HepG2 (cell line): ENCODE data around the gene CTPS2. TPM values are rescaled to one million over a fixed set of nuclear protein-coding genes. Genes with fewer than 3 reads are reported as not detected.

Experiments used
- ATAC-seq: fragments of 200-7000 bp; cut with Tn5 transposase; 3 replicates; pipeline ENCODE4 v1.9.1; 2020; ENCODE audit warnings: mild to moderate bottlenecking, moderate library complexity
- BruUV-seq: library from RNA; stranded (reverse); fragments of 400-500 nt; replicated peaks from 2 replicates; lab custom pipeline; 2021; lab: Mats Ljungman, UMichigan
- CTCF ChIA-PET: fragments of 300-600 bp; formaldehyde crosslinking; extraction: SDS; loops from one replicate; lab custom pipeline; 2021; ENCODE audit warnings: low total read pairs, inconsistent platforms, low intra/inter-chr PET ratio; lab: Yijun Ruan, JAX
- POLR2A ChIA-PET: fragments of 350-600 bp; sonication (Branson Sonifier 250); formaldehyde crosslinking; loops from one replicate; lab custom pipeline; 2020; ENCODE audit warnings: antibody characterized with exemption, inconsistent platforms; lab: Yijun Ruan, JAX
- DNase-seq: peaks from one replicate; pipeline ENCODE4 v3.0.0-alpha.2; 2015; ENCODE audit warnings: low spot score
- FAIRE-seq: peaks from 3 replicates; lab custom pipeline; 2011; peaks lifted over from hg19 to GRCh38; lab: Jason Lieb, UNC
- H2AFZ ChIP-seq: one replicate; pipeline ENCODE4 v1.6.1; 2011; ENCODE audit warnings: low read length, inconsistent platforms
- H3K27ac ChIP-seq: fragments of 300-600 bp; 3 replicates; pipeline ENCODE4 v1.8.0; 2011; ENCODE audit warnings: mixed run types, mild to moderate bottlenecking, mixed read lengths, low read length, inconsistent platforms; ENCODE audit not compliant: insufficient read depth; ENCODE audit errors: extremely low read length
- H3K27me3 ChIP-seq, 2 experiments: fragments of 200-600 bp in 1 of 2; 2 replicates in 1 of 2; 3 replicates in 1 of 2; pipeline versions ENCODE4 v1.6.0 to v1.8.0; 2011; ENCODE audit warnings: low read length in 2 of 2, mild to moderate bottlenecking in 2 of 2, moderate library complexity in 2 of 2, inconsistent platforms in 1 of 2; ENCODE audit not compliant: insufficient read depth in 2 of 2, control insufficient read depth in 1 of 2
- H3K36me3 ChIP-seq, 2 experiments: fragments of 200-600 bp in 1 of 2; replicated peaks in 1 of 2; 2 replicates in 1 of 2; 3 replicates in 1 of 2; pipeline versions ENCODE4 v1.5.1 to v1.8.0; 2011; ENCODE audit warnings: low read length in 2 of 2, inconsistent platforms in 1 of 2; ENCODE audit not compliant: insufficient read depth in 2 of 2, control insufficient read depth in 1 of 2
- H3K4me1 ChIP-seq: 2 replicates; pipeline ENCODE4 v1.5.1; 2012; ENCODE audit warnings: low read length, inconsistent platforms; ENCODE audit not compliant: insufficient read depth
- H3K4me2 ChIP-seq: 2 replicates; pipeline ENCODE4 v1.6.0; 2011; ENCODE audit warnings: low read depth, low read length, inconsistent platforms
- H3K4me3 ChIP-seq, 3 experiments: fragments of 200-600 bp in 1 of 3; sonication (generic), shearing (Covaris generic) in 1 of 3; replicated peaks in 1 of 3; 2 replicates each; pipeline ENCODE4 v1.5.1; 2011 to 2016; ENCODE audit warnings: low read length in 3 of 3, inconsistent platforms in 2 of 3, low read depth in 2 of 3, mild to moderate bottlenecking in 2 of 3, control low read depth in 1 of 3, mixed read lengths in 1 of 3; ENCODE audit not compliant: insufficient read depth in 1 of 3
- H3K79me2 ChIP-seq: one replicate; pipeline ENCODE4 v1.6.1; 2011; ENCODE audit warnings: low read length, inconsistent platforms; ENCODE audit not compliant: insufficient read depth
- H3K9ac ChIP-seq: 2 replicates; pipeline ENCODE4 v1.6.0; 2011; ENCODE audit warnings: mild to moderate bottlenecking, low read depth, low read length, inconsistent platforms; ENCODE audit not compliant: insufficient read depth
- H3K9me3 ChIP-seq: 2 replicates; pipeline ENCODE4 v1.5.1; 2012; ENCODE audit warnings: mild to moderate bottlenecking, low read length
- H4K20me1 ChIP-seq: 2 replicates; pipeline ENCODE4 v1.6.0; 2011; ENCODE audit warnings: inconsistent platforms, mild to moderate bottlenecking, low read length, moderate library complexity; ENCODE audit not compliant: insufficient read depth
- ADNP ChIP-seq: sonication (generic); formaldehyde crosslinking; IDR thresholded peaks from 2 replicates; pipeline ENCODE4 v1.4.0; 2020; ENCODE audit warnings: missing genetic modification reagents
- ETV5 ChIP-seq: IDR thresholded peaks from 2 replicates; pipeline ENCODE4 v1.6.1; 2018; ENCODE audit warnings: missing biosample characterization, missing genetic modification reagents, inconsistent platforms, borderline replicate concordance
- LCORL ChIP-seq, 2 experiments: fragments of 450-650 bp in 1 of 2; sonication (generic) in 1 of 2; formaldehyde crosslinking in 1 of 2; IDR thresholded peaks; 2 replicates each; pipeline versions ENCODE4 v1.5.0 to v1.6.1; 2017 to 2020; ENCODE audit warnings: antibody characterized with exemption in 1 of 2, missing genetic modification reagents in 1 of 2
- ZNF605 ChIP-seq: sonication (generic); formaldehyde crosslinking; IDR thresholded peaks from 2 replicates; pipeline ENCODE4 v1.8.0; 2022; ENCODE audit warnings: mild to moderate bottlenecking, missing genetic modification reagents
- whole genome bisulfite sequencing: methylation state at CpG from one replicate; pipeline ENCODE4 v1.1.6; 2017; ENCODE audit warnings: low lambda C conversion rate; 5-methylcytosine and 5-hydroxymethylcytosine counted together
- in situ Hi-C: cut with HindIII; loops from 2 replicates; pipeline ENCODE4 v1.10.0; 2017; ENCODE audit warnings: low pct_unique_long_range_greater_than_20kb; ENCODE audit not compliant: extremely low pct_ligation_motif_present
- intact Hi-C: fragments of 100-400 bp; cut with micrococcal nuclease; formaldehyde crosslinking; loops from one replicate; pipeline ENCODE4 v1.10.0; 2022; ENCODE audit not compliant: unreplicated experiment
- polyA plus RNA-seq, 8 experiments: library from polyadenylated mRNA; depleted of rRNA in 3 of 8; stranded (reverse) in 7 of 8; unstranded in 1 of 8; fragments of >200 nt; fragmentation: Illumina TruSeq in 4 of 8; extraction: Trizol in 4 of 8; gene quantifications; 2 replicates each; pipeline versions ENCODE4 v1.2.1 to v1.2.3, GENCODE V29; 2011 to 2016; ENCODE audit warnings: low read depth in 4 of 8, missing spikeins in 1 of 8, mixed read lengths in 1 of 8; ENCODE audit not compliant: insufficient read depth in 1 of 8
- total RNA-seq, 5 experiments: library from RNA; depleted of rRNA; stranded (reverse); fragments of >200 nt; fragmentation: Illumina TruSeq; extraction: Trizol; gene quantifications; 2 replicates each; pipeline ENCODE4 v1.2.3, GENCODE V29; 2016; ENCODE audit warnings: low read depth in 1 of 5
- TF ChIP-seq, protein P1 (sequence below): IDR thresholded peaks from 2 replicates; pipeline ENCODE4 v1.6.1; 2012; ENCODE audit warnings: inconsistent platforms
- TF ChIP-seq, protein P2 (sequence below), 2 experiments: sonication (generic) in 1 of 2; formaldehyde crosslinking in 1 of 2; IDR thresholded peaks; 2 replicates each; pipeline versions ENCODE4 v1.6.1 to v1.9.0; 2014 to 2022; ENCODE audit warnings: antibody characterized with exemption in 1 of 2, borderline replicate concordance in 1 of 2, inconsistent platforms in 1 of 2, low read depth in 1 of 2, missing genetic modification reagents in 1 of 2

CTPS2 gene
- total and polyA plus RNA-seq, 2 of the 13 experiments (the other 11 are each of a cell fraction or from before 2014, with no cell fraction given): 10.3 to 26.1 TPM

DNA sequence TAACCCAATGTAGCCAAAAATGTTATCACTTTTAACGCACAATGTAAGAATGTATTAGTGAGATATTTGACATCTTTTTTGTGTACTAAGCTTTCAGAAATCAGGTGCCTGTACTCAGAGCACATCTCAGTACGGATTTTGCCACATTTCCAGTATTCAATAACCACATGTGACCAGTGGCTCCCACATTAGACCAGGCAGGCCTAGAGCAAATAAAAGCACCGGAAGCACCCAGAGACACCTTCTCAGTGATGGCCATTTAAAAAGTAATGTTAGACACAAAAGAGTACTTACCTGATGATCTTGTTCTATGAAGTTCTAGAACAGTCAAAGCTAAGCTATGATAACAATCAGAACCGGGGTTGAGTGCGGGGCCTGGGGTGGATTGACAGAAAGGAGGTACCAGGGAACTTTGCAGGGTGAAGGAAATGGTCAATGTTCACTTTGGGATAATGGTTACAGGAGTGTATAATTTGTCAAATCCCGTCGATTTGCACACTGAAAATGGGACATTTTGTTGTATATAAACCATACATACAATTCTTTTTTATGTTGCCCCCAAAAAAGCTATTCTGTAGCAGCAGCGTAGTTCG, 1.2 kb downstream of the CTPS2 start:
- ChIA-PET POLR2A (interaction anchor here (1.7 to 2.4 kb wide), 4 partner anchors 8 to 60 kb away, joined by 5 to 23 read pairs (median 9); partner anchors contain the start of gene SYAP1), CTCF (no interaction called here)
- peak; percentile 78 for FAIRE-seq
- Histone ChIP-seq H3K79me2 (peaks cover 8% of the 10 kb centered on the region), H3K4me3 (peak overlapping the region; percentile 77 to 81 (median 77)), H4K20me1 (no peaks in the 10 kb centered on the region), H3K36me3 (no peaks in the 10 kb centered on the region), H3K9ac (peak overlapping the region; percentile 80), H3K27ac (peak overlapping the region; percentile 90), H3K27me3 (no peaks in the 10 kb centered on the region; a peak in 1 of 5 replicates), H3K4me2 (peak overlapping the region; percentile 80), H2AFZ (no peak overlapping the region), H3K4me1 (peaks cover 32% of the 10 kb centered on the region), H3K9me3 (no peaks in the 10 kb centered on the region)
- no TSS peak for BruUV-seq
- in situ Hi-C loops: no loop called here
- ATAC-seq: peak; percentile 36
- TF ChIP-seq, protein P1, sequence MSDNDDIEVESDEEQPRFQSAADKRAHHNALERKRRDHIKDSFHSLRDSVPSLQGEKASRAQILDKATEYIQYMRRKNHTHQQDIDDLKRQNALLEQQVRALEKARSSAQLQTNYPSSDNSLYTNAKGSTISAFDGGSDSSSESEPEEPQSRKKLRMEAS: 0 out of 2 replicates have a peak, but pooled peaks have one; percentile 41
- TF ChIP-seq ETV5: peak; percentile 63; the same call in 1 of the 2 replicates
- no peak for TF ChIP-seq ADNP (CRISPR knock-in tag)
- 0 out of 2 replicates have a peak, but pooled peaks have one; percentile 30 for TF ChIP-seq ZNF605
- TF ChIP-seq LCORL (IDR thresholded peaks at IDR 0.05): no peak
- 0 out of 2 replicates have a peak, but pooled peaks have one; percentile 21 for TF ChIP-seq LCORL (CRISPR knock-in tag; IDR thresholded peaks at IDR 0.05)
- TF ChIP-seq, protein P2, sequence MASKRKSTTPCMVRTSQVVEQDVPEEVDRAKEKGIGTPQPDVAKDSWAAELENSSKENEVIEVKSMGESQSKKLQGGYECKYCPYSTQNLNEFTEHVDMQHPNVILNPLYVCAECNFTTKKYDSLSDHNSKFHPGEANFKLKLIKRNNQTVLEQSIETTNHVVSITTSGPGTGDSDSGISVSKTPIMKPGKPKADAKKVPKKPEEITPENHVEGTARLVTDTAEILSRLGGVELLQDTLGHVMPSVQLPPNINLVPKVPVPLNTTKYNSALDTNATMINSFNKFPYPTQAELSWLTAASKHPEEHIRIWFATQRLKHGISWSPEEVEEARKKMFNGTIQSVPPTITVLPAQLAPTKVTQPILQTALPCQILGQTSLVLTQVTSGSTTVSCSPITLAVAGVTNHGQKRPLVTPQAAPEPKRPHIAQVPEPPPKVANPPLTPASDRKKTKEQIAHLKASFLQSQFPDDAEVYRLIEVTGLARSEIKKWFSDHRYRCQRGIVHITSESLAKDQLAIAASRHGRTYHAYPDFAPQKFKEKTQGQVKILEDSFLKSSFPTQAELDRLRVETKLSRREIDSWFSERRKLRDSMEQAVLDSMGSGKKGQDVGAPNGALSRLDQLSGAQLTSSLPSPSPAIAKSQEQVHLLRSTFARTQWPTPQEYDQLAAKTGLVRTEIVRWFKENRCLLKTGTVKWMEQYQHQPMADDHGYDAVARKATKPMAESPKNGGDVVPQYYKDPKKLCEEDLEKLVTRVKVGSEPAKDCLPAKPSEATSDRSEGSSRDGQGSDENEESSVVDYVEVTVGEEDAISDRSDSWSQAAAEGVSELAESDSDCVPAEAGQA (IDR thresholded peaks at IDR 0.05; ENCODE audit: low read depth): no peak
- TF ChIP-seq, protein P2 (CRISPR knock-in tag; IDR thresholded peaks at IDR 0.05; ENCODE audit: borderline replicate concordance): no peak
- DNase-seq: peak; percentile 21
- intact Hi-C loops: loop anchor here (10.0 kb wide), 2 partner anchors 73 to 1837 kb away; partner anchors contain the start of genes FANCB, MOSPD2 and TXLNG
- 8% methylated on average over 9 of the region's 9 CpGs for WGBS
